Breast epithelium (tissue), 4 donors: ENCODE measurements around the gene PCP2. TPM values are rescaled to one million over a fixed set of nuclear protein-coding genes. Genes with fewer than 3 reads are reported as not detected.

Experiments used
- DNase-seq, 2 donors: peaks; one replicate each; pipeline ENCODE4 v3.0.0-alpha.2; 2019; ENCODE audit warnings: low spot score in 2 of 2
- H3K27ac ChIP-seq, 2 donors: fragments of 200-600 bp; sonication (generic) in 1 of 2; one replicate each; pipeline ENCODE4 v1.5.1; 2016 to 2019; ENCODE audit warnings: mild to moderate bottlenecking in 1 of 2
- H3K27me3 ChIP-seq, 2 donors: fragments of 200-600 bp; sonication (generic) in 1 of 2; one replicate each; pipeline versions ENCODE4 v1.5.1 to v1.6.0; 2017 to 2019; ENCODE audit warnings: control low read depth in 1 of 2, mild to moderate bottlenecking in 1 of 2
- H3K36me3 ChIP-seq: fragments of 200-600 bp; one replicate; pipeline ENCODE4 v1.5.1; 2019
- H3K4me1 ChIP-seq, 2 donors: fragments of 200-600 bp; sonication (generic); one replicate each; pipeline ENCODE4 v1.5.1; 2016 to 2019; ENCODE audit warnings: control low read depth in 1 of 2
- H3K4me3 ChIP-seq, 3 donors: fragments of 200-600 bp; sonication (generic); 1 replicate in 2 of 3; 2 replicates in 1 of 3; pipeline ENCODE4 v1.5.1; 2016 to 2019; ENCODE audit warnings: mild to moderate bottlenecking in 3 of 3, moderate library complexity in 2 of 3
- H3K9me3 ChIP-seq, 2 donors: fragments of 200-600 bp; sonication (generic) in 1 of 2; one replicate each; pipeline ENCODE4 v1.5.1; 2016 to 2019; ENCODE audit warnings: control low read depth in 1 of 2
- CTCF ChIP-seq, 3 donors: fragments of 450-650 bp; IDR thresholded peaks; one replicate each; pipeline ENCODE4 v1.5.1; 2016 to 2017; ENCODE audit warnings: antibody characterized with exemption in 3 of 3, mild to moderate bottlenecking in 3 of 3, moderate library complexity in 3 of 3
- POLR2A ChIP-seq: fragments of 450-650 bp; IDR thresholded peaks from one replicate; pipeline ENCODE4 v1.6.1; 2016; ENCODE audit warnings: antibody characterized with exemption, mild to moderate bottlenecking, moderate library complexity
- POLR2AphosphoS5 ChIP-seq, 3 donors: sonication (generic); formaldehyde crosslinking; IDR thresholded peaks; one replicate each; pipeline ENCODE4 v1.6.1; 2017; ENCODE audit warnings: antibody characterized with exemption in 3 of 3
- intact Hi-C: fragments of 100-400 bp; cut with DNase I; formaldehyde crosslinking; loops from one replicate; pipeline ENCODE4 v1.15.1; 2023; ENCODE audit warnings: low total_unique reads
- total RNA-seq, 3 donors: library from RNA; depleted of rRNA; stranded (reverse); fragments of >200 nt; gene quantifications; one replicate each; pipeline ENCODE4 v1.1.0, GENCODE V29; 2016

Gene PCP2
- total RNA-seq, 3 donors from 2014 or later: 4.9 to 6.7 TPM; not detected in 1

DNA sequence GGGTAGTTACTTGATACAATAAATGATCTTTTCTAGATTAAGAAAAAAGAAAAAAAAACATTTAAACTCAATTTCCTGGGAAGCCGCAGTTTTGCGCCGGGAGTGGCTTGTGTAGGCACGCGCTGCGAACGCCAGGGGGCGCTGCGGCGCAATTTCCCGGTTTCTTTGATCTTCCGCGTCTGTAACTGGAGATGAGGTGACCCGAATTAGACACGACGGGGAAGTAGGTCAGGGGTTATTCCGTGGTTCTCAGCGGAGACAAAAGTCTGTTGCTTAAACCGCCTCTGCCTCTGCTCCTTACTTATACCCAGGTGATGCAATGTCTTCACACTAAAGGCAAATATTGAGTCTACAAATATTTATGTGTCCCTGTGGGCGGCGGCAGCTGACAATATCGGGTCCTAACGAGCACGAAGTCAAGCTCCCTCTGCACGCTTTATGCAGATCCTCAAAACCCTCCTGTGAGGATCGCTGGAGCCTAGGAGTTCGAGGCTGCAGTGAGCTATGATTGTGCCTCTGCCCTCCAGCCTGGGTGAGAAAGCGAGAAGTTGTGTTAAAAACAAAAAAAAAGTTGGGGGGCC is 18.6 kb upstream of the PCP2 start:
- peak; percentile 85 to 92 for DNase-seq
- H3K4me3 ChIP-seq: peak overlapping the region in 2 of 3 donors; percentile 17 to 45
- peak overlapping the region in 1 of 2 donors; percentile 49 for H3K27ac ChIP-seq
- TF ChIP-seq CTCF (IDR thresholded peaks at IDR 0.05): peak; percentile 96 to 98 (median 98)
- no peak for TF ChIP-seq POLR2A
- peak; percentile 49 to 59 (median 53) for TF ChIP-seq POLR2AphosphoS5 (IDR thresholded peaks at IDR 0.05)
- intact Hi-C loops: no loop called here
- H3K4me1 ChIP-seq: no peaks in the 10 kb centered on the region
- H3K36me3 ChIP-seq: no peaks in the 10 kb centered on the region
- no peaks in the 10 kb centered on the region for H3K27me3 ChIP-seq
- H3K9me3 ChIP-seq: no peaks in the 10 kb centered on the region

DNA sequence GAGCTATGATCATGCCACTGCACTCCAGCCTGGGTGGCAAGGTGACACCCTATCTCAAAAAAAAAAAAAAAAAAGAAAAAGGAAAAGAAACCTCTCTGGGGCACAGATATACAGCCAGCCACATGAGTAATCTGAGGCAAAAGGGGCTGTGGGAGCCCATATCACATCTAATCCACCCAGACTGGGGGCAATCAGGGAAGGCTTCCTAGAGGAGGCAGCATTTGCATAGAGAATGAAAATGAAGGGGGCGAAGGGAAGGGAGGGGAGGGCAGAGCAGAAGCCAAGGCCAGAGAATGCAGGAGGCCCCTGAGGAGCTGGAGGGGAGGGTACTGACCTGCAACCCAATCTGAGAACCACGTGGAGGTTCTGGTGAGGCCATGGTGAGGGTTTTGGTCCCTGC is 16.6 kb upstream of the PCP2 start:
- no peak overlapping the region for H3K4me3 ChIP-seq
- H3K9me3 ChIP-seq: no peaks in the 10 kb centered on the region
- no peaks in the 10 kb centered on the region for H3K36me3 ChIP-seq
- peak overlapping the region in 1 of 2 donors; percentile 68 for H3K27ac ChIP-seq
- DNase-seq: no peak
- intact Hi-C loops: no loop called here
- no peak for TF ChIP-seq CTCF (IDR thresholded peaks at IDR 0.05)
- no peak for TF ChIP-seq POLR2A
- no peak for TF ChIP-seq POLR2AphosphoS5 (IDR thresholded peaks at IDR 0.05)
- H3K27me3 ChIP-seq: no peaks in the 10 kb centered on the region
- H3K4me1 ChIP-seq: no peaks in the 10 kb centered on the region

- intact Hi-C loops: no loop called here
- Histone ChIP-seq H3K36me3 (no peaks in the 10 kb centered on the region), H3K27me3 (no peaks in the 10 kb centered on the region), H3K4me1 (no peaks in the 10 kb centered on the region), H3K4me3 (no peak overlapping the region), H3K9me3 (no peaks in the 10 kb centered on the region), H3K27ac (peak overlapping the region; percentile 56 to 68)
- TF ChIP-seq POLR2A (no peak), POLR2AphosphoS5 (IDR thresholded peaks at IDR 0.05) (no peak), CTCF (IDR thresholded peaks at IDR 0.05) (no peak)
- DNase-seq: no peak
These were observed 14.9 kb upstream of the PCP2 start for GRCh38 chr19:7648265-7649014.

DNA sequence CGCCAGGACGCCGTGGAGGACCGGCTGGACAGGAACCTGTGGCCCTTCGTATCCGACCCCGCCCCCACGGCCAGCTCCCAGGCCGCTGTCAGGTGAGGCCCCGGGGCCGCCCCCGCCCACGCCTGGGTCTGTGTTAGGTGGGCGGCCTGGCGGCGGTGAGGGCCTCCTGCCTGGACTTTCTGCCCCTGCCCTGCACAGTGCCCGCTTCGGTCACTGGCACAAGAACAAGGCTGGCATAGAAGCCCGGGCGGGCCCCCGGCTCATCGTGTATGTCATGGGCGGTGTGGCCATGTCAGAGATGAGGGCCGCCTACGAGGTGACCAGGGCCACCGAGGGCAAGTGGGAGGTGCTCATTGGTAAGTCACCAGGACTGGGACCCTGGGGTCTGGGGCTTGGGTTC is 13.6 kb upstream of the PCP2 start:
- TF ChIP-seq CTCF (IDR thresholded peaks at IDR 0.05) (no peak), POLR2A (no peak), POLR2AphosphoS5 (IDR thresholded peaks at IDR 0.05) (no peak)
- no peak for DNase-seq
- no peaks in the 10 kb centered on the region for H3K9me3 ChIP-seq
- no peaks in the 10 kb centered on the region for H3K27me3 ChIP-seq
- H3K27ac ChIP-seq: no peak overlapping the region
- no peaks in the 10 kb centered on the region for H3K4me1 ChIP-seq
- intact Hi-C loops: no loop called here
- no peaks in the 10 kb centered on the region for H3K36me3 ChIP-seq
- no peak overlapping the region for H3K4me3 ChIP-seq

- DNase-seq: no peak
- Histone ChIP-seq H3K27me3 (no peaks in the 10 kb centered on the region), H3K4me3 (no peak overlapping the region), H3K4me1 (no peaks in the 10 kb centered on the region), H3K36me3 (no peaks in the 10 kb centered on the region), H3K9me3 (no peaks in the 10 kb centered on the region), H3K27ac (no peak overlapping the region)
- intact Hi-C loops: no loop called here
- TF ChIP-seq CTCF (IDR thresholded peaks at IDR 0.05): no peak
- no peak for TF ChIP-seq POLR2A
- no peak for TF ChIP-seq POLR2AphosphoS5 (IDR thresholded peaks at IDR 0.05)
These were observed 12.8 kb upstream of the PCP2 start for GRCh38 chr19:7646426-7646700.
